SK-N-MC (cell line): ENCODE data around the gene JPH2.

Experiments
- EZH2 ChIP-seq: fragments of 200-600 bp; sonication (generic); IDR thresholded peaks from one replicate; pipeline ENCODE4 v1.6.1; 2017; ENCODE audit warnings: antibody characterized with exemption
- FOXP2 ChIP-seq: optimal IDR thresholded peaks from 2 replicates; pipeline ENCODE3; 2011; ENCODE audit warnings: mild to moderate bottlenecking, moderate library complexity; ENCODE audit not compliant: insufficient read depth; ENCODE audit errors: extremely low read length, control extremely low read depth
- POLR2AphosphoS5 ChIP-seq: IDR thresholded peaks from 2 replicates; pipeline ENCODE4 v1.6.1; 2012; ENCODE audit warnings: mild to moderate bottlenecking, low read depth, low read length, borderline replicate concordance

DNA sequence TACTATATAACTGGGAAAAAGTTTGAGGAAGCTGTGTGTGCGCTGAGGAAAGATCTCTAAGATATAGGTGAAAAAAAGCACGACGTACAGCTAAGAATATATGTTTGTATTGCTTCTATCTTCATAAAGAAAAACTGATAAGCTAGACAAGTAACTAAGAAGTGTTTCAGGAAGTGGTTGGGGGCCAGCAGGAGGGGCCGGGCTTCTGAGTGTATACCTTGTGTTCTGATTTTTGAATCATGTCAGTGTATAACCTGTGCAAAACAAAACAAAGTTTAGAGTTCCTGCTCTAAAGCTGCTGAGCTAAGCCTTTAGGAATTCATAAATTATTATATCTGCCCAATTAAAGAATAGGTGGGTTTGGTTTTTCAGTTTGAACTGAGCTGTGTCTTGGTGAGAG lies 31.5 kb upstream of the JPH2 start:
- TF ChIP-seq POLR2AphosphoS5 (no peak), EZH2 (no peak), FOXP2 (no peak)
